DOHH2 (cell line): ENCODE measurements around the gene ATP6V1G1.

ENCODE experiments used
- EZH2phosphoT487 ChIP-seq: fragments of 200-600 bp; sonication (generic); IDR thresholded peaks from 2 replicates; pipeline ENCODE4 v1.6.1; 2017; ENCODE audit warnings: borderline replicate concordance, mild to moderate bottlenecking, antibody characterized with exemption, low read length, moderate library complexity, mixed read lengths
- TF ChIP-seq, protein P1 (sequence below): fragments of 200-600 bp; sonication (generic); IDR thresholded peaks from one replicate; pipeline ENCODE4 v1.5.1; 2014; ENCODE audit warnings: antibody characterized with exemption, mild to moderate bottlenecking, low read depth, low read length; ENCODE audit not compliant: poor library complexity, severe bottlenecking

DNA sequence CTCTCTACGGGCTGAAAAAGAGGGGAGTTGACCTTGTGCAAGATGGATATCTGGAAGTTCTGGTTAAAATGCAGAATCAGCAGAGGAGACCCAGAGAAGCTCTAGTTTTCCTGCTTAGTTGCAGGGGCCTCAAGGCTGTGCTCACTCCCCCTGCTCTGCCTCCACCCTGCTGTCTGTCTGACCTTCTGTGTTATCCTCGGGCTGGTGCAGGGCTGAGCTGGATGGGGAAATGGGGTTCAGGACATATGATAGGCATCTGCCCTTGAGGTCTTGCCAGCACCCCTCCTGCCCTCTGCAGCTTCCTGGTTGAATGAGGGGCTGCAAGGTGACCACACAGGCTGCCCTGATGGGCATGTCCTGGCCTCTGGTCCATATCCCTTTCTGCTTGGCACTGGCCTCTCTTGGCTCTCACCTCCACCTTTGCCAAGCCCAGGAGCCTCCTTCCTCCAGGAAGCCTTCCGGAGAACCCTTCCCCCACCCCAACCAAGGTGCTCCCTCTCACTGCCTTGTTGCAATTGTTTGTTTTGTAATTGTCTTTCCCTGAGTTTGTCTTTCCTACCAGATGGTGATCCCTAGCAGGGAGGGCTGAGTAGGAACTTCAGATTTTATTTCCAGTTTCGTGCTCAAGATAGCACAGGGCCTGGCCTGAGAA is 24.8 kb downstream of the ATP6V1G1 start:
- TF ChIP-seq, protein P1, sequence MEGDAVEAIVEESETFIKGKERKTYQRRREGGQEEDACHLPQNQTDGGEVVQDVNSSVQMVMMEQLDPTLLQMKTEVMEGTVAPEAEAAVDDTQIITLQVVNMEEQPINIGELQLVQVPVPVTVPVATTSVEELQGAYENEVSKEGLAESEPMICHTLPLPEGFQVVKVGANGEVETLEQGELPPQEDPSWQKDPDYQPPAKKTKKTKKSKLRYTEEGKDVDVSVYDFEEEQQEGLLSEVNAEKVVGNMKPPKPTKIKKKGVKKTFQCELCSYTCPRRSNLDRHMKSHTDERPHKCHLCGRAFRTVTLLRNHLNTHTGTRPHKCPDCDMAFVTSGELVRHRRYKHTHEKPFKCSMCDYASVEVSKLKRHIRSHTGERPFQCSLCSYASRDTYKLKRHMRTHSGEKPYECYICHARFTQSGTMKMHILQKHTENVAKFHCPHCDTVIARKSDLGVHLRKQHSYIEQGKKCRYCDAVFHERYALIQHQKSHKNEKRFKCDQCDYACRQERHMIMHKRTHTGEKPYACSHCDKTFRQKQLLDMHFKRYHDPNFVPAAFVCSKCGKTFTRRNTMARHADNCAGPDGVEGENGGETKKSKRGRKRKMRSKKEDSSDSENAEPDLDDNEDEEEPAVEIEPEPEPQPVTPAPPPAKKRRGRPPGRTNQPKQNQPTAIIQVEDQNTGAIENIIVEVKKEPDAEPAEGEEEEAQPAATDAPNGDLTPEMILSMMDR: no peak
- TF ChIP-seq EZH2phosphoT487: no peak
